ENCODE results near the gene LRRC18.

- TF ChIP-seq, protein P1, sequence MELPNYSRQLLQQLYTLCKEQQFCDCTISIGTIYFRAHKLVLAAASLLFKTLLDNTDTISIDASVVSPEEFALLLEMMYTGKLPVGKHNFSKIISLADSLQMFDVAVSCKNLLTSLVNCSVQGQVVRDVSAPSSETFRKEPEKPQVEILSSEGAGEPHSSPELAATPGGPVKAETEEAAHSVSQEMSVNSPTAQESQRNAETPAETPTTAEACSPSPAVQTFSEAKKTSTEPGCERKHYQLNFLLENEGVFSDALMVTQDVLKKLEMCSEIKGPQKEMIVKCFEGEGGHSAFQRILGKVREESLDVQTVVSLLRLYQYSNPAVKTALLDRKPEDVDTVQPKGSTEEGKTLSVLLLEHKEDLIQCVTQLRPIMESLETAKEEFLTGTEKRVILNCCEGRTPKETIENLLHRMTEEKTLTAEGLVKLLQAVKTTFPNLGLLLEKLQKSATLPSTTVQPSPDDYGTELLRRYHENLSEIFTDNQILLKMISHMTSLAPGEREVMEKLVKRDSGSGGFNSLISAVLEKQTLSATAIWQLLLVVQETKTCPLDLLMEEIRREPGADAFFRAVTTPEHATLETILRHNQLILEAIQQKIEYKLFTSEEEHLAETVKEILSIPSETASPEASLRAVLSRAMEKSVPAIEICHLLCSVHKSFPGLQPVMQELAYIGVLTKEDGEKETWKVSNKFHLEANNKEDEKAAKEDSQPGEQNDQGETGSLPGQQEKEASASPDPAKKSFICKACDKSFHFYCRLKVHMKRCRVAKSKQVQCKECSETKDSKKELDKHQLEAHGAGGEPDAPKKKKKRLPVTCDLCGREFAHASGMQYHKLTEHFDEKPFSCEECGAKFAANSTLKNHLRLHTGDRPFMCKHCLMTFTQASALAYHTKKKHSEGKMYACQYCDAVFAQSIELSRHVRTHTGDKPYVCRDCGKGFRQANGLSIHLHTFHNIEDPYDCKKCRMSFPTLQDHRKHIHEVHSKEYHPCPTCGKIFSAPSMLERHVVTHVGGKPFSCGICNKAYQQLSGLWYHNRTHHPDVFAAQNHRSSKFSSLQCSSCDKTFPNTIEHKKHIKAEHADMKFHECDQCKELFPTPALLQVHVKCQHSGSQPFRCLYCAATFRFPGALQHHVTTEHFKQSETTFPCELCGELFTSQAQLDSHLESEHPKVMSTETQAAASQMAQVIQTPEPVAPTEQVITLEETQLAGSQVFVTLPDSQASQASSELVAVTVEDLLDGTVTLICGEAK (IDR thresholded peaks at IDR 0.05): no peak
- TF ChIP-seq, protein P1 (CRISPR knock-in tag; IDR thresholded peaks at IDR 0.05): no peak
- no peak for TF ChIP-seq CHD2 (IDR thresholded peaks at IDR 0.05; ENCODE audit: low read depth, low read length)
- no peak for TF ChIP-seq BRCA1 (IDR thresholded peaks at IDR 0.05)
- no peak for TF ChIP-seq BRCA1 (CRISPR knock-in tag; IDR thresholded peaks at IDR 0.05)
- no peak for TF ChIP-seq HMGN3 (IDR thresholded peaks at IDR 0.05; ENCODE audit: borderline replicate concordance, extremely low read depth, insufficient read length, low read depth, low read length)
- TF ChIP-seq, protein P2, sequence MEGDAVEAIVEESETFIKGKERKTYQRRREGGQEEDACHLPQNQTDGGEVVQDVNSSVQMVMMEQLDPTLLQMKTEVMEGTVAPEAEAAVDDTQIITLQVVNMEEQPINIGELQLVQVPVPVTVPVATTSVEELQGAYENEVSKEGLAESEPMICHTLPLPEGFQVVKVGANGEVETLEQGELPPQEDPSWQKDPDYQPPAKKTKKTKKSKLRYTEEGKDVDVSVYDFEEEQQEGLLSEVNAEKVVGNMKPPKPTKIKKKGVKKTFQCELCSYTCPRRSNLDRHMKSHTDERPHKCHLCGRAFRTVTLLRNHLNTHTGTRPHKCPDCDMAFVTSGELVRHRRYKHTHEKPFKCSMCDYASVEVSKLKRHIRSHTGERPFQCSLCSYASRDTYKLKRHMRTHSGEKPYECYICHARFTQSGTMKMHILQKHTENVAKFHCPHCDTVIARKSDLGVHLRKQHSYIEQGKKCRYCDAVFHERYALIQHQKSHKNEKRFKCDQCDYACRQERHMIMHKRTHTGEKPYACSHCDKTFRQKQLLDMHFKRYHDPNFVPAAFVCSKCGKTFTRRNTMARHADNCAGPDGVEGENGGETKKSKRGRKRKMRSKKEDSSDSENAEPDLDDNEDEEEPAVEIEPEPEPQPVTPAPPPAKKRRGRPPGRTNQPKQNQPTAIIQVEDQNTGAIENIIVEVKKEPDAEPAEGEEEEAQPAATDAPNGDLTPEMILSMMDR (IDR thresholded peaks at IDR 0.05 in 2 of 3, conservative IDR thresholded peaks at IDR 0.05 in 1 of 3; ENCODE audit: insufficient read depth in 2 of 3, low read depth in 1 of 3, low read length in 3 of 3): no peak
- no peak for TF ChIP-seq TCF7L2 (IDR thresholded peaks at IDR 0.05; ENCODE audit: low read depth, low read length)
- TF ChIP-seq ADNP (tag; IDR thresholded peaks at IDR 0.05): no peak
- TF ChIP-seq RAD51 (IDR thresholded peaks at IDR 0.05; ENCODE audit: borderline replicate concordance, low read depth): no peak
- no peak for TF ChIP-seq POLR2A (conservative IDR thresholded peaks at IDR 0.05)
- TF ChIP-seq JUN (IDR thresholded peaks at IDR 0.05; ENCODE audit: borderline replicate concordance, low read depth, low read length): no peak
- no peak for TF ChIP-seq JUN (CRISPR knock-in tag; IDR thresholded peaks at IDR 0.05; ENCODE audit: borderline replicate concordance)
- no peak for TF ChIP-seq GTF2F1 (IDR thresholded peaks at IDR 0.05; ENCODE audit: low read depth, low read length)
- TF ChIP-seq, protein P3, sequence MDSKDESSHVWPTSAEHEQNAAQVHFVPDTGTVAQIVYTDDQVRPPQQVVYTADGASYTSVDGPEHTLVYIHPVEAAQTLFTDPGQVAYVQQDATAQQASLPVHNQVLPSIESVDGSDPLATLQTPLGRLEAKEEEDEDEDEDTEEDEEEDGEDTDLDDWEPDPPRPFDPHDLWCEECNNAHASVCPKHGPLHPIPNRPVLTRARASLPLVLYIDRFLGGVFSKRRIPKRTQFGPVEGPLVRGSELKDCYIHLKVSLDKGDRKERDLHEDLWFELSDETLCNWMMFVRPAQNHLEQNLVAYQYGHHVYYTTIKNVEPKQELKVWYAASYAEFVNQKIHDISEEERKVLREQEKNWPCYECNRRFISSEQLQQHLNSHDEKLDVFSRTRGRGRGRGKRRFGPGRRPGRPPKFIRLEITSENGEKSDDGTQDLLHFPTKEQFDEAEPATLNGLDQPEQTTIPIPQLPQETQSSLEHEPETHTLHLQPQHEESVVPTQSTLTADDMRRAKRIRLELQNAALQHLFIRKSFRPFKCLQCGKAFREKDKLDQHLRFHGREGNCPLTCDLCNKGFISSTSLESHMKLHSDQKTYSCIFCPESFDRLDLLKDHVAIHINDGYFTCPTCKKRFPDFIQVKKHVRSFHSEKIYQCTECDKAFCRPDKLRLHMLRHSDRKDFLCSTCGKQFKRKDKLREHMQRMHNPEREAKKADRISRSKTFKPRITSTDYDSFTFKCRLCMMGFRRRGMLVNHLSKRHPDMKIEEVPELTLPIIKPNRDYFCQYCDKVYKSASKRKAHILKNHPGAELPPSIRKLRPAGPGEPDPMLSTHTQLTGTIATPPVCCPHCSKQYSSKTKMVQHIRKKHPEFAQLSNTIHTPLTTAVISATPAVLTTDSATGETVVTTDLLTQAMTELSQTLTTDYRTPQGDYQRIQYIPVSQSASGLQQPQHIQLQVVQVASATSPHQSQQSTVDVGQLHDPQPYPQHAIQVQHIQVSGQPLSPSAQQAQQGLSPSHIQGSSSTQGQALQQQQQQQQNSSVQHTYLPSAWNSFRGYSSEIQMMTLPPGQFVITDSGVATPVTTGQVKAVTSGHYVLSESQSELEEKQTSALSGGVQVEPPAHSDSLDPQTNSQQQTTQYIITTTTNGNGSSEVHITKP (IDR thresholded peaks at IDR 0.05; ENCODE audit: partially characterized antibody): no peak
Observed at GRCh38 chr10:48938281-48938680, 1.4 kb downstream of the LRRC18 start.

All from K562 (cell line).